ENCODE results near the gene LRGUK. TPM values are rescaled to one million over a fixed set of nuclear protein-coding genes. Genes with fewer than 3 reads are reported as not detected.

Gene LRGUK
- polyA plus RNA-seq, 1 experiment: 0.07 TPM

DNA sequence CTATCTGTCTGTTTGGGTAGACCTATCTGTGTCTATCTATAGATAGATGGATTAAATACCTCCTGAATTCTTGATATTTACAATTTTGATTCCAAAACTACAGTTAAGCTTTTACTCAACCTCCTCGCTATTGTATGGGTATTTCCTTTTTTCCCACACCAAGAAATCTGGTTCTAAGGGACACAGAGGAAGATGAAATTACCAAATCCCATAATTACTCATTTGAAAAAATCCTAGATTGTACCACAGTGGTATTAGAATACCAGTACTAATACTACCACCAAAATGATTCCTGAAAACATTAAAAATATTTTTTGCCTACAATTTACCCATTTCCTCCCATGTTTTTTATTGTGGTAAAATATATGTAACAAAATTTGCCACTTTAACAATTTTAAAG lies 53.2 kb downstream of the LRGUK start:
- no peak for DNase-seq (ENCODE audit: low read depth, low spot score)
- TF ChIP-seq, protein P1, sequence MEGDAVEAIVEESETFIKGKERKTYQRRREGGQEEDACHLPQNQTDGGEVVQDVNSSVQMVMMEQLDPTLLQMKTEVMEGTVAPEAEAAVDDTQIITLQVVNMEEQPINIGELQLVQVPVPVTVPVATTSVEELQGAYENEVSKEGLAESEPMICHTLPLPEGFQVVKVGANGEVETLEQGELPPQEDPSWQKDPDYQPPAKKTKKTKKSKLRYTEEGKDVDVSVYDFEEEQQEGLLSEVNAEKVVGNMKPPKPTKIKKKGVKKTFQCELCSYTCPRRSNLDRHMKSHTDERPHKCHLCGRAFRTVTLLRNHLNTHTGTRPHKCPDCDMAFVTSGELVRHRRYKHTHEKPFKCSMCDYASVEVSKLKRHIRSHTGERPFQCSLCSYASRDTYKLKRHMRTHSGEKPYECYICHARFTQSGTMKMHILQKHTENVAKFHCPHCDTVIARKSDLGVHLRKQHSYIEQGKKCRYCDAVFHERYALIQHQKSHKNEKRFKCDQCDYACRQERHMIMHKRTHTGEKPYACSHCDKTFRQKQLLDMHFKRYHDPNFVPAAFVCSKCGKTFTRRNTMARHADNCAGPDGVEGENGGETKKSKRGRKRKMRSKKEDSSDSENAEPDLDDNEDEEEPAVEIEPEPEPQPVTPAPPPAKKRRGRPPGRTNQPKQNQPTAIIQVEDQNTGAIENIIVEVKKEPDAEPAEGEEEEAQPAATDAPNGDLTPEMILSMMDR (IDR thresholded peaks at IDR 0.05; ENCODE audit: low read depth, low read length): no peak
- ChIA-PET POLR2A (no interaction called here), CTCF (no interaction called here)
- no peaks in the 10 kb centered on the region for H3K9me3 ChIP-seq (ENCODE audit: control insufficient read depth, insufficient read depth, low read length)
- no peak overlapping the region for H3K27ac ChIP-seq (ENCODE audit: low read depth, low read length)
- H3K27me3 ChIP-seq (ENCODE audit: control insufficient read depth, insufficient read depth, low read length): no peaks in the 10 kb centered on the region
- H3K4me3 ChIP-seq (ENCODE audit: low read depth, low read length): no peak overlapping the region

- Histone ChIP-seq H3K4me3 (ENCODE audit: low read depth, low read length) (no peak overlapping the region), H3K27ac (ENCODE audit: low read depth, low read length) (no peak overlapping the region), H3K9me3 (ENCODE audit: control insufficient read depth, insufficient read depth, low read length) (no peaks in the 10 kb centered on the region), H3K27me3 (ENCODE audit: control insufficient read depth, insufficient read depth, low read length) (no peaks in the 10 kb centered on the region)
- TF ChIP-seq, protein P1 (IDR thresholded peaks at IDR 0.05; ENCODE audit: low read depth, low read length): no peak
- ChIA-PET CTCF (interaction anchor here (1.3 kb wide), 1 partner anchor 146 kb away, joined by 3 read pairs; no protein-coding TSS in a partner anchor), POLR2A (no interaction called here)
- no peak for DNase-seq (ENCODE audit: low read depth, low spot score)
Observed at GRCh38 chr7:134182078-134182477, 54.9 kb downstream of the LRGUK start.

DNA sequence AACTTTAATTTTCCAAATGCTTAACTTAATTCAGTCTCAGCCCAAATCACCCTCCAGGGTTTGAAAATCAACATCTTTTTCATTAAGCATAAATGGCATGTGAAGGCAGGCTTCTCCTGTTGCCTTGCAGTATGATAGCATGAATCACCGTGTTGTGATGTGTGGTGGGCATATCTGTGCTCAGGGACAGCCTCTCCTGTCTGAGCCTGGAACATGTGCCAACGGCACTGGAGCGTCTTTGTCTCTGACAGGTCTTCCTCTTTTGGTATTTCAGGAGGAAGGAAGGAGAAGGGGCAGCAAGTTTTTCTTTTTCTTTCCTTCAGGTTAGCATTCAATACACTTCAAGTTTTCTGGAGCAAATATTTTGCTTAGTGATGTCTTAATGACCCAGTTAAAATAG lies 57.6 kb downstream of the LRGUK start:
- POLR2A ChIA-PET: no interaction called here
- DNase-seq (ENCODE audit: low read depth, low spot score): no peak
- Histone ChIP-seq H3K27me3 (ENCODE audit: control insufficient read depth, insufficient read depth, low read length) (no peaks in the 10 kb centered on the region), H3K4me3 (ENCODE audit: low read depth, low read length) (no peak overlapping the region), H3K9me3 (ENCODE audit: control insufficient read depth, insufficient read depth, low read length) (no peaks in the 10 kb centered on the region), H3K27ac (ENCODE audit: low read depth, low read length) (no peak overlapping the region)
- TF ChIP-seq, protein P1 (IDR thresholded peaks at IDR 0.05; ENCODE audit: low read depth, low read length): no peak
- CTCF ChIA-PET: no interaction called here

DNA sequence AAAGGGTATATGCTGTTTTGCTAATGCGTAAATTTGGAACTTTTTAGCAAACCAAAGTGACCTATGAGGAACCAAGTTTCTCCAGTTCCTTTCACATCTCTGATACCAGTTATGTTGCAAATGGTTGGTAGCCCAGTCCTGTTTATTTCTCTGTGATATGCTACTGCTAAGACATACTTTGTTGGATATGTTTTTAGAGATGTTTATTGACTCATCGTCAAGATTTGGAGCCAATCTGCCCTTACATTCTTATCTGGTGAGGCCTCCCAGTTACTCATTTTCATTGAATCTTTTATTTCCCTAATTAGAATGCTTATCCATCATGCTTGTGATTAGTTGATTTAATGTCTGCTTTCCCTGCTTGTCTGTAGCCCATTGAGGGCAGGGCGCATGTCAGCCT lies 58.9 kb downstream of the LRGUK start:
- ChIA-PET CTCF (interaction anchor here (1.9 kb wide), 1 partner anchor 45 kb away, joined by 6 read pairs; no protein-coding TSS in a partner anchor), POLR2A (no interaction called here)
- Histone ChIP-seq H3K27me3 (ENCODE audit: control insufficient read depth, insufficient read depth, low read length) (no peaks in the 10 kb centered on the region), H3K9me3 (ENCODE audit: control insufficient read depth, insufficient read depth, low read length) (no peaks in the 10 kb centered on the region), H3K27ac (ENCODE audit: low read depth, low read length) (no peak overlapping the region), H3K4me3 (ENCODE audit: low read depth, low read length) (no peak overlapping the region)
- TF ChIP-seq, protein P1 (IDR thresholded peaks at IDR 0.05; ENCODE audit: low read depth, low read length): no peak
- peak; percentile 29 for DNase-seq (ENCODE audit: low read depth, low spot score)

GRCh38 chr7:134186801-134187200 lies 59.7 kb downstream of the LRGUK start:
- Histone ChIP-seq H3K9me3 (ENCODE audit: control insufficient read depth, insufficient read depth, low read length) (no peaks in the 10 kb centered on the region), H3K4me3 (ENCODE audit: low read depth, low read length) (no peak overlapping the region), H3K27me3 (ENCODE audit: control insufficient read depth, insufficient read depth, low read length) (no peaks in the 10 kb centered on the region), H3K27ac (ENCODE audit: low read depth, low read length) (no peak overlapping the region)
- ChIA-PET CTCF (interaction anchor here (0.6 to 1.9 kb wide), 2 partner anchors 13 to 46 kb away, joined by 3 to 6 read pairs; no protein-coding TSS in a partner anchor), POLR2A (no interaction called here)
- TF ChIP-seq, protein P1 (IDR thresholded peaks at IDR 0.05; ENCODE audit: low read depth, low read length): no peak
- DNase-seq (ENCODE audit: low read depth, low spot score): no peak

All from AG04450 (cell line).